CD4-positive, alpha-beta T cell treated with Interleukin-15 for 1 hour (primary cell): Measurements from ENCODE around the gene TCEAL2.
A peak's percentile ranks its signal among the peaks of the same experiment; 100 is the strongest.
"Not testable (repeated sequence)": the region's sequence is repeated elsewhere in the genome, so short reads cannot be mapped to it uniquely, and the experiment has no call there.

Source experiments
- DNase-seq: peaks from one replicate; pipeline ENCODE4 v3.0.0-alpha.2; 2020

The TCEAL2 gene

DNA sequence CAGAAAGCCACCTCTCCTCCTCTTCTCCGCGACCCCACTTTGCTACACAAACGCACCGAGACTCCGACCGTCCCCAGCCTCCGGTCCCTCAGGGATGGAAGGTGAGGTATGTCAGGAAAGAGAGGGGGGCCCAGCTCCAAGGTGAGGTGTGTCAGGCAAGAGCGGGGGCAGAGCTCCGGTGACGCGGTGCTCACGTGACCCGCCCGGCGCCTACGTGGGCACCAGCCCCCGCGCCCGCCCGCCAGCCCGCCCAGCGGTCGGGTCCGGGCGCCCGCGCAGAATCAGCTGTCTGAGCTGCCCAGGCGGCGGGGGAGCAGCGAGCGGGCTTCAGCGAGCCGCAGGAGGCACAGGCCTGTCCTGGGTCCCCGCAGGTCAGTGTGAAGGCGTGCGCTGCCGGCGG lies at the start of gene TCEAL2:
TSS of gene TCEAL2 (plus strand) at position 244 of the 400 bp plus-strand sequence. CDS start 1,152 bp downstream, outside the sequence.
- DNase-seq = not testable (repeated sequence)

DNA sequence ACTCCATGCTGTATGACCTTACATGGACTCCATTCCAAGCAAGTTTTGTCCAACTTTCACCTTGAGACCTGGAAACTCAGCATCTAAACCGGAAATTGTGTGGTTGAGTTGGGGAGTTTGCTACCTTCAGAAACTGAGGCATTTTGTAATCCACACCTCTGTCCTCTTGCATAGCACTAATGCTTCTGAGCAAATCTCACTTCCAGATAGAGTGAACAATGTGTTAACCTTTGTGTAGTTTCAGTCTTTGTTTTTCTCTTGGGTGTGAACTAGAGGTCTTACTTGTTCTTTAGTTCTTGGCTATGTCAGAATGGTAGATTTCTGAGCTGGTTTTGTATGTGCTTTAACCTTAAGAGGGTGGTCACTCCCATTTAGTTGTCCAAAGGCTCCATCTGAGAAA lies 48.1 kb upstream of the TCEAL2 start:
- no peak for DNase-seq

DNA sequence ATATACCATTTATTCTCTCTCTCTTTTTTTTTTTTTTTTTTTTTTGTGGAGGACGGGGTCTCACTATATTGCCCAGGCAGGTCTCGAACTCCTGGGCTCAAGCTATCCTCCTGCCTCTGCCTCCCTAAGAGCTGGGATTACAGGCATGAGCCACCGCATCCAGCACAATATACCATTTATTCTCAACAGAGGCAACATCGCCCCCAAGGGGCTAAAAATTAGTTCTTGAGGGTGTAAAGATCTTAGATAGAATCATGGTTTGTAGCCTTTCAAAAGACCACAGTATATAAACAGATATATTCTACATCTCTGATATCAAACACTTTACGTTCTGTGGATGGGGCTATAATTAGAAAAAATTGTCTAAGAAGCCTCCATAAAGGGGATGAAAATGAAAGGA lies 39.8 kb upstream of the TCEAL2 start:
- no peak for DNase-seq

DNA sequence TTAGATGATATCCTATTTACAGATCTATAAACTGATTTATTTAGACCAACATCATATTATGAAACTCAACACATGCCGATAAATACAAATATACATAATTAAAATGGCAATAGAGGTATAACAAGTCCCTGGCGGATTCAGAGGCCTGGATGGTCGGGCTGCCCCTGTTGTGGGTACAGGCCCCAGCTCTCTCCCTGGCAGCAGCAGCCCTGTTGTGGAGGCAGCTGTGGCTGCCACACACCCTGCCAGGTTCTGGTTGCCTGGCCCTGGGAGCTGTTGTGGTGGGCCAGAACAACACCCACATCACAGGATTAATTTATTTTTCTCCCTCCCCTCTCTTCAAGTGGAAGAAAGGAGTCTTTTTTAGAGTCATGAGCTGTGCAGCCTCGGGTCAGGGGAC lies 12.1 kb upstream of the TCEAL2 start:
- no peak for DNase-seq

DNA sequence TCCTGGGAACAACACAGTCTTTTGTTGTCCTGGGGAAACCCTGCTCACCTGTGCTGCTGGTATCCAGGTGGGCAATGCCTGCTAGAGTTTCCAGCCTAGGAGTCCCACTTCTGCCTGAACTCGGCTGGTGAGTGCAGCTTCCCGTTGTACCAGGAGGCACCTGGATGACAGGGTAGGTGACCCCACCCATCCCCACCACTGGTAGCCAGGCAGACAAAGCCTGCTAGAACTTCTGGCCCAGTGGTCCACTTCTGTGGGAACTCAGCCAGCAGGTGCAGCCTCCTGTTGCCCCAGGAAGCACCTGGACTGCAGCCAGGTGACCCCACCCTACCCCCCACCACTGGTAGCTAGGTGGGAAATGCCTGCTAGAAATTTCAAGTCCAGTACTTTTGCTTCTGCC lies 9.7 kb upstream of the TCEAL2 start:
- no peak for DNase-seq

DNA sequence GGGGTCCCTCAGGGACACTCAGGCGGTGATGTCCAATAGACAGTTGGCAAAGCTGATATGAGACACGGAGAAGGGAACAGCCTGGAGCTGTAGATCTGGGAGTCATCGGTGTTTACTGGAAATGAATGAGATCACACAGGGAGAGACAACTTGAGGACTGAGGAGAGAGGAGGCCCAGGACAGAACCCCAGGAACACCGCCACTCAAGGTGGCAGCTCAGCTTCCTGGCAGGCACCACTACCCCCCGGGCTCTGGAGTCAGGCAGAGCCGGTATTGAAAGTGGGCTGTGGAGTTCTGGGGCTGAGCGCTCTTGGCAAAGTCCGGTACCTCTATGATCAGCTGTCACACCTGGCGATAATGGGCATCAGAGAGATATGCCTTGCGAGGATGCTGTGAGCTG lies 465 bp upstream of the TCEAL2 start:
- not testable (repeated sequence) for DNase-seq

DNA sequence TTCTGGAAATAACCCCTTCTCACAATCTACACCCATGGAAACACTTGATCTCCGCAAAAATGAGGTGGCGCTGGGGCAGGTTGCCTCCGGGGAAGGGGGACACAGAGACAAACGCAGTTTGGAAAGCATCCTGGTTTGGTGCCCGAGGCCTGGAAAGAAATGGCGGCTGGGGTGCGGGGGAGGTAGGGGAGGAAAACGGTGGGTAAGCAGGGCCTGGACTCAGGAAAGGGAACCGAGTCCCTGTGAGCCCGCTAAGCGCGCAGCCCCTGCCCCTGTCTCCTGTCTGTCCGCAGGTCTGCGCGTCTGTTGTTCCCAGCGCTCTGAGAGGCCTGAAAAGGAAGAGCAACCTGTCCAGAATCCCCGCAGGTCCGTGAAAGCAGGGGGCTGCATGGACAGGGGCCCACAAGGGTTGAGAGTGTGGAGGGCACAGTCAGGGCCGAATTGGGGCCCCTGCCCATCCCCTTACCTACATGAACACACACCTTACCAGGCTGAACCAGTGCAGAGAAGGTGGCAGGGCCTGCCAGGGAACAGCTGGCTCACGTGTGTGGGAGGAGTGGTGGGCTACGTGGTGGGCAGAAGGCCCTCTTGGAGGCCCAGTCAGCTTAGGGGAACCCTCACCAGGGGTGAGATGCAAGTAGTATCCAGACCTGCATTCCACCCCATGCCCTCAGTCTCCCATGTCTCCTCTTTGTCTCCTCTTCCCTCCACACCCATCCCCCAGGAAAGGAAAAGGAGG lies 770 bp downstream of the TCEAL2 start:
- not testable (repeated sequence) for DNase-seq

DNA sequence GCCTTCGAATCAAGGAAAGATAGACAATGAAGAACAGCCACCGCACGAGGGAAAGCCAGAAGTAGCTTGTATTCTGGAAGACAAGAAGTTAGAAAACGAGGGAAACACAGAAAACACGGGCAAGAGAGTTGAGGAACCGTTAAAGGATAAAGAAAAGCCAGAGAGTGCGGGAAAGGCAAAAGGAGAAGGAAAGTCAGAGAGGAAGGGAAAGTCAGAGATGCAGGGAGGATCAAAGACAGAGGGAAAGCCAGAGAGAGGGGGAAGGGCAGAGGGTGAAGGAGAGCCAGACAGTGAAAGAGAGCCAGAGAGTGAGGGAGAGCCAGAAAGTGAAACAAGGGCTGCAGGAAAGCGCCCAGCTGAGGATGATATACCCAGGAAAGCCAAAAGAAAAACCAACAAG lies 1.4 kb downstream of the TCEAL2 start:
- no peak for DNase-seq

DNA sequence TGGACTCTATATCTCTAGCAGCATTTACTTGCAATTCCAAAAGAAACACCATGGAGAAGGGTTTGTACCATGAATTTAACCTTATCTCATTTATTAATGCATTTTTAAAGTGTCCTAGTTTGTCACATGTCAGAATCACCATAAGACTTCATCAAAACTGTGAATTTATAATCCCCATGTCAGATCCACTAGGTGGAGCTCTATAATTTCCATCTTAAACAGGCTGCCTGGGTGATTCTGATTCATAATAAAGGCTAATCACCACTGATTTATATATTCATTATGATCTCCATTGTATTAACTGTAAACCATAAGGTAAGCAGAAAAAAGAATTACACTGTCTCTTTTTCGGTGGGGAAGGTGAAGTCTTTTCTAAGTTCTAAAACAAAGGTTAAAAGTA lies 4.0 kb downstream of the TCEAL2 start:
- no peak for DNase-seq

DNA sequence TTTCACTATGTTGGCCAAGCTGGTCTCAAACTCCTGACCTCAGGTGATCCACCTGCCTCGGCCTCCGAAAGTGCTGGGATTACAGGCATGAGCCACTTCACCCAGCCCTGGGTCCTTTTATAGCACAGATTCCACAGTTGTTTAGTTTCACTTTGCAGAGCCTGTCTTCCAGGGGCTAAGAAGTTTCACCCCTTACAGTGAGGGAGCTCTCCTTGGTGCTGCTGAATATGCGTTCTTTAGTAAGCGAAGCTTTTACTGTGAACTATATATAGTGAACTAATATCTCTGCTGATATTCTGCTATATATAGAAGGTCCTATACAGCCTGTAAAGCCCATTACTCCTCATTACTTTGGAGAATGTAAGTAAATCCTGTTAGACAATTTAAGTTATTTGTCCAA lies 12.6 kb downstream of the TCEAL2 start:
- DNase-seq = no peak

DNA sequence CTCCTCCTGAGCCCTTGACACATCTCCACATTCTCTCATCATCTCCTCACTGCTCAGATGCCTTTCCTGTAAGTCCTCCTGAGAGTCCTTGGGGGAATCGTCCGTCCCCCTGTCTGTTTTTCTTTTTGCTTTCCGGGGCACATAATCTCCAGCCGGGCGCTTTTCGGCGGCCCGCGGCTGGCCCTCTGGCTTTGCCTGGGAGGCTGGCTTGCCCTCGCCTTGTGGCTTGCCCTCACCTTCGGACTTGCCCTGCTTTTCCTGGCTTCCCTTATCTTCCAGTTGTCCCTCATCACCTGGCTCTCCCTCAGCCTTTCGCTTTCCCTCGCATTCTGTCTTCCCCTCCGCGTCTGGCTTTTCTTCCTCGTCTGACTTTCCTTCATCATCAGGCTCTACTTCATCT lies 15.4 kb downstream of the TCEAL2 start:
- not testable (repeated sequence) for DNase-seq

DNA sequence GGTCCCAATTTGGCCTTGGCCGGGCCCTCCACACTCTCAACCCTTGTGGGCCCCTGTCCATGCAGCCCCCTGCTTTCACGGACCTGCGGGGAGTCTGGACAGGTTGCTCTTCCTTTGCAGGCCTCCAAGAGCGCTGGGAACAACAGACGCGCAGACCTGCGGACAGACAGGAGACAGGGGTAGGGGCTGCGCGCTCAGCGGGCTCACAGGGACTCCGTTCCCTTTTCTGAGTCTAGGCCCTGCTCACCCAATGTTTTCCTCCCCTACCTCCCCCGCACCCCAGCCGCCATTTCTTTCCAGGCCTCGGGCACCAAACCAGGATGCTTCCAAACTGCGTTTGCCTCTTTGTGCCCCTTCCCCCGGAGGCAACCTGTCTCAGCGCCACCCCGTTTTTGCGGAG lies 16.2 kb downstream of the TCEAL2 start:
- DNase-seq = not testable (repeated sequence)

DNA sequence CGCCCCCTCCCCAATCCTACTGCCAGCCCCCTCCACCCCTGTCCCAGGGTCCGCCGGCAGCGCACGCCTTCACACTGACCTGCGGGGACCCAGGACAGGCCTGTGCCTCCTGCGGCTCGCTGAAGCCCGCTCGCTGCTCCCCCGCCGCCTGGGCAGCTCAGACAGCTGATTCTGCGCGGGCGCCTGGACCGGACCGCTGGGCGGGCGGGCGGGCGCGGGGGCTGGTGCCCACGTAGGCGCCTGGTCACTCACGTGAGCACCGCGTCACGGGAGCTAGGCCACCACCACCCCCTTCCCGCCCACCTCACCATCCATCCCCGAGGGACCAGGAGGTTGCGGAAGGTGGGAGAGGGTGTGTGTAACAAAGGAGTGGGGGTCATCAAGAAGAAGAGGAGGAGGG lies 16.8 kb downstream of the TCEAL2 start, which contains the start of gene TCEAL6:
TSS of gene TCEAL6 (minus strand) at position 208 of the 400 bp plus-strand sequence.
- DNase-seq = not testable (repeated sequence)

DNA sequence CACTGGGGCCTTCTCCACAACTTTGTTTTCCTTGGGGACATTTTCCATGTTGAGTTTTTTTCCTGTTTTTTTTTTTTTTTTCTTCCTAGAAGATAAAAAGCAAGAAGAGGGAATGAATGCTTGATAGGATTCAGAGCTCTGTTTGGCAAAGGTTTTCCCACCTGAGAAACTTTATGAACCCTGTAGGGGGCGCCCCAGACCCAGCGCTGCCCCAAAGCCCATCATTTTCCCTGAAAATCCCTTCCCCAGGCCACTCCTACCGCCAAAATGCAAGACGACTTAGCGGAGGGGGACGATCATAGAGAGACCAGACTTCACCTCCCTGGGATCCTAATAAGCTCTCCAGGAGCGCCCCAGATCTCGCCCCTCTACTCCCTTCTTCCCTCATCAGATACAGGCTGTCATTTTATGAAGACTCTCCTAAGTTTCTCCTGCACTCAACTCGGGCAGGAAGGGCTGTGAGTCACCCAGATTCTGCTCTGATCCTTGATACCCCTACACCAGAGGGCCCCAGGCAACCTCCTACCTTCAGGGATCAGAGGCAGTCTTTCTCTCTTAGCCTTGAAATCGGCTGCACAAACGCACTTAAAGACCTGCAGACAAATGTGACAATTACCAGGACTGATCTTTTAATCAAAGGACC lies 28.9 kb downstream of the TCEAL2 start:
- no peak for DNase-seq

DNA sequence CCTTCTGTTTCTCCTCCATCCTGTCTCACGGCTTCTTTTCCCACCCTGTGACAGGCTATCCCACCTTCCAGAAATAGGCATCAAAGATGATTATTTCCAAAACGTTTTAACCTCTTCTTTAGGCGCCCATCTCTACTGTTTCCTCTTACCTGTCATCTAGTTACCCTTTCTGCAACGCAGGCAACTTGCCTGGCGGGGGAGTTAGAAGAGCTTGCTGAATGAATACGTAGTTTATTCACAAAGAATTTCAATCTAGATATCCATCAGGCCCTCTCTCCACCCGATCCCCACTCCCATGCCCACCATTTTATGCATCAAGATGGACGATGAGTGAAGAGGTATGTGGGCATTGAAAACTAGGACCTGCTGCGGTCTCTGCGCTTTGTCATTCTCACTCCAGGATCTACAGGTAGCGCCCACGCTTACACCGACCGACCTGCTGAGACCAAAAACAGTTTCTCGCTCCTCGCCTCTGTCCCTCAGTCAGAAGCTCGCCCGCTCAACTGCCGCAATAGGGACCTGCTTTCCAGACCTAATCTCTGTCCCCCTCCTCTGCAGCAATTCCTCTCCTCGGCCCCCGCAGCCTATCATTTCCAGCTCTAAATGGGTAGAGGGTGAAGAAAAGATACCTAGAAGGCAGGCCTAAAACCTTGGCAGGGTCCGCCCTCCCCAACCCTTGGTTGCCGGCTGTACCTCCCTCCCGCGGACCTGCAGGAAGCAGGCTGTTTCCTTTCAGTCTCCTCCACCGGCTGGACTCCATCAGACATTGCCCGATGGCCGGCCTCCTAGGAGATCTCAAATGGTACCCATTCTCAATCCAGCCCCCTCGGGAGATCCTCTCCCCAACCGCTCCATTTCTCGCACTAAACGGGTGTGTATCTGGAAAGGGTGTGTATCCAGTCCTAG lies 29.7 kb downstream of the TCEAL2 start:
- DNase-seq = no peak

DNA sequence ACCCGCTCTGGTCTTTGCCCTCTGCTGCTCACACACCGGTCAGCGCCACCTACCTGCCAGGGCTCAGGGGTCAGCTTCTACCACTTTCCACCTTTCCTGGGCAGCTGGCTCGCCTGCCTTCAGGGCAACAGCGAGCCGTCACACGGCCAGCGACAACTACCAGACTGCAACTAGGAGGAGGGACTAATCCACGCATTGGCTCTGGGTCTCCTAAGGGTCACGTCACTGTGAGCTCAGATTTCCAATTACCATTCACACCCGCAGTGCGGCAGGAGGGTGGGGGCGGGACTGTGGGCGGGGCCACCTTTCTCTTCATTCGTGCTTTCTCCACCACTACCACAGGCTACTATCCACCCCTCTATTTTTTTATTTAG lies 30.3 kb downstream of the TCEAL2 start, which contains the start of gene BEX5:
TSS of gene BEX5 (minus strand) at position 172 of the 374 bp plus-strand sequence. CDS start 1,712 bp downstream, outside the sequence.
- DNase-seq = peak; percentile 67
